H9 (cell line): ENCODE measurements around the gene PDE1C. TPM values are rescaled to one million over a fixed set of nuclear protein-coding genes. Genes with fewer than 3 reads are reported as not detected.

Source experiments
- DNase-seq: peaks from one replicate; pipeline ENCODE4 v3.0.0-alpha.2; 2017
- H2AFZ ChIP-seq: one replicate; pipeline ENCODE4 v1.6.1; 2013; ENCODE audit warnings: mild to moderate bottlenecking, low read length, control low read depth, moderate library complexity
- H2AK5ac ChIP-seq: 2 replicates; pipeline ENCODE4 v1.6.1; 2013; ENCODE audit warnings: low read length, control low read depth, mixed read lengths; ENCODE audit not compliant: insufficient read length
- H2BK120ac ChIP-seq: one replicate; pipeline ENCODE4 v1.6.1; 2013; ENCODE audit warnings: low read depth, mild to moderate bottlenecking, low read length, control low read depth, inconsistent platforms; ENCODE audit not compliant: poor library complexity, severe bottlenecking
- H2BK12ac ChIP-seq: 2 replicates; pipeline ENCODE4 v1.6.1; 2013; ENCODE audit warnings: low read length, control low read depth, mixed read lengths, low read depth; ENCODE audit not compliant: insufficient read length
- H2BK15ac ChIP-seq: 2 replicates; pipeline ENCODE4 v1.6.1; 2013; ENCODE audit warnings: low read depth, low read length, control low read depth
- H2BK20ac ChIP-seq: one replicate; pipeline ENCODE4 v1.6.1; 2013; ENCODE audit warnings: low read depth, mild to moderate bottlenecking, low read length, control low read depth, inconsistent platforms; ENCODE audit not compliant: poor library complexity, severe bottlenecking
- H2BK5ac ChIP-seq: 2 replicates; pipeline ENCODE4 v1.6.1; 2013; ENCODE audit warnings: low read length, control low read depth, mixed read lengths; ENCODE audit not compliant: insufficient read length
- H3K14ac ChIP-seq: 2 replicates; pipeline ENCODE4 v1.6.1; 2013; ENCODE audit warnings: low read length, control low read depth; ENCODE audit not compliant: insufficient read depth
- H3K18ac ChIP-seq: 2 replicates; pipeline ENCODE4 v1.6.1; 2013; ENCODE audit warnings: low read depth, mild to moderate bottlenecking, mixed read lengths, low read length, control low read depth; ENCODE audit not compliant: insufficient read length
- H3K23ac ChIP-seq: 2 replicates; pipeline ENCODE4 v1.6.1; 2013; ENCODE audit warnings: low read length, control low read depth, mixed read lengths, low read depth; ENCODE audit not compliant: insufficient read length
- H3K23me2 ChIP-seq: 2 replicates; pipeline ENCODE4 v1.6.1; 2013; ENCODE audit warnings: low read depth, mild to moderate bottlenecking, mixed read lengths, low read length, control low read depth; ENCODE audit not compliant: insufficient read length, poor library complexity, severe bottlenecking
- H3K27ac ChIP-seq: 2 replicates; pipeline ENCODE4 v1.5.1; 2013; ENCODE audit warnings: low read length, control low read depth, mixed read lengths, low read depth; ENCODE audit not compliant: insufficient read length
- H3K27me3 ChIP-seq: 2 replicates; pipeline ENCODE4 v1.6.1; 2013; ENCODE audit warnings: low read length, control low read depth, inconsistent platforms; ENCODE audit not compliant: insufficient read depth
- H3K4ac ChIP-seq: 2 replicates; pipeline ENCODE4 v1.6.1; 2013; ENCODE audit warnings: low read depth, mild to moderate bottlenecking, control low read depth, inconsistent platforms, low read length, moderate library complexity
- H3K4me1 ChIP-seq: 2 replicates; pipeline ENCODE4 v1.6.1; 2013; ENCODE audit warnings: low read length, control low read depth, inconsistent platforms; ENCODE audit not compliant: insufficient read depth
- H3K4me2 ChIP-seq: 2 replicates; pipeline ENCODE4 v1.6.1; 2013; ENCODE audit warnings: low read length, control low read depth, mixed read lengths; ENCODE audit not compliant: insufficient read length, insufficient read depth
- H3K56ac ChIP-seq: 2 replicates; pipeline ENCODE4 v1.6.1; 2013; ENCODE audit warnings: low read depth, mild to moderate bottlenecking, mixed read lengths, low read length, control low read depth; ENCODE audit not compliant: insufficient read length
- H3K79me1 ChIP-seq: 2 replicates; pipeline ENCODE4 v1.6.1; 2013; ENCODE audit warnings: low read depth, mild to moderate bottlenecking, moderate library complexity, low read length, control low read depth, inconsistent platforms; ENCODE audit not compliant: insufficient read depth, poor library complexity, severe bottlenecking
- H3K79me2 ChIP-seq: 2 replicates; pipeline ENCODE4 v1.6.1; 2013; ENCODE audit warnings: low read length, control low read depth, inconsistent platforms; ENCODE audit not compliant: insufficient read depth
- H3K9ac ChIP-seq: 2 replicates; pipeline ENCODE4 v1.6.1; 2013; ENCODE audit warnings: low read length, control low read depth, mixed read lengths; ENCODE audit not compliant: insufficient read length; ENCODE audit errors: extremely low read depth
- H3K9me3 ChIP-seq: one replicate; pipeline ENCODE4 v1.6.1; 2013; ENCODE audit warnings: low read depth, low read length, inconsistent platforms; ENCODE audit not compliant: control insufficient read depth
- H3T11ph ChIP-seq: one replicate; pipeline ENCODE4 v1.6.1; 2013; ENCODE audit warnings: mild to moderate bottlenecking, low read length, control low read depth, inconsistent platforms
- H4K20me1 ChIP-seq: one replicate; pipeline ENCODE4 v1.6.1; 2013; ENCODE audit not compliant: control insufficient read depth, insufficient read length, insufficient read depth
- H4K5ac ChIP-seq: 2 replicates; pipeline ENCODE4 v1.6.1; 2013; ENCODE audit warnings: low read depth, mild to moderate bottlenecking, mixed read lengths, low read length, control low read depth; ENCODE audit not compliant: insufficient read length
- H4K8ac ChIP-seq: replicated peaks from 2 replicates; pipeline ENCODE4 v1.6.1; 2013; ENCODE audit warnings: low read length, control low read depth, mixed read lengths, low read depth; ENCODE audit not compliant: insufficient read length
- H4K91ac ChIP-seq: 2 replicates; pipeline ENCODE4 v1.6.1; 2013; ENCODE audit warnings: low read depth, mild to moderate bottlenecking, moderate library complexity, mixed read lengths, low read length, control low read depth; ENCODE audit not compliant: insufficient read length
- H3K27ac Mint-ChIP-seq, 3 experiments: 2 replicates in 2 of 3; 3 replicates in 1 of 3; pipeline ENCODE4 v1.8.0; 2020 to 2021; ENCODE audit warnings: mixed read lengths in 3 of 3, mild to moderate bottlenecking in 1 of 3, moderate library complexity in 1 of 3
- H3K27me3 Mint-ChIP-seq: 2 replicates; pipeline ENCODE4 v1.8.0; 2021; ENCODE audit warnings: low read depth, mild to moderate bottlenecking, moderate library complexity, mixed read lengths
- H3K36me3 Mint-ChIP-seq, 3 experiments: 2 replicates in 2 of 3; 3 replicates in 1 of 3; pipeline ENCODE4 v1.8.0; 2020 to 2021; ENCODE audit warnings: low read depth in 3 of 3, mixed read lengths in 3 of 3; ENCODE audit not compliant: insufficient read depth in 1 of 3
- H3K4me1 Mint-ChIP-seq, 2 experiments: 2 replicates each; pipeline ENCODE4 v1.8.0; 2020; ENCODE audit warnings: mixed read lengths in 2 of 2
- H3K4me3 Mint-ChIP-seq, 2 experiments: 2 replicates in 1 of 2; 3 replicates in 1 of 2; pipeline ENCODE4 v1.8.0; 2020 to 2021; ENCODE audit warnings: mild to moderate bottlenecking in 2 of 2, mixed read lengths in 2 of 2, moderate library complexity in 1 of 2
- H3K9me3 Mint-ChIP-seq, 2 experiments: 2 replicates in 1 of 2; 3 replicates in 1 of 2; pipeline ENCODE4 v1.8.0; 2020; ENCODE audit warnings: mild to moderate bottlenecking in 2 of 2, mixed read lengths in 2 of 2, moderate library complexity in 1 of 2
- CTCF ChIP-seq: fragments of 200-600 bp; sonication (generic); conservative IDR thresholded peaks from 3 replicates; pipeline ENCODE4 v1.8.0; 2021; ENCODE audit warnings: antibody characterized with exemption, mild to moderate bottlenecking
- WGBS: extraction: QIAGEN DNeasy Blood & Tissue Kit; methylation state at CpG from one replicate; pipeline ENCODE4 v1.1.7; 2013; ENCODE audit warnings: missing lambda C conversion rate, low lambda C conversion rate, mixed read lengths; ENCODE audit not compliant: insufficient read length; ENCODE audit errors: extremely low coverage; 5-methylcytosine and 5-hydroxymethylcytosine counted together
- total RNA-seq: library from RNA; stranded (reverse); gene quantifications from 2 replicates; pipeline ENCODE4 v1.2.1, GENCODE V29; 2021

Gene PDE1C
- total RNA-seq, 1 experiment from 2014 or later: 0.17 TPM

- Histone ChIP-seq H3K27me3 (no peaks in the 10 kb centered on the region), H3K14ac (no peak overlapping the region), H3T11ph (no peak overlapping the region), H2BK5ac (no peak overlapping the region), H3K4me1 (no peaks in the 10 kb centered on the region), H3K18ac (no peak overlapping the region), H3K23ac (no peak overlapping the region), H2BK120ac (no peak overlapping the region), H3K79me2 (no peaks in the 10 kb centered on the region), H3K23me2 (no peaks in the 10 kb centered on the region), H2BK12ac (no peak overlapping the region), H3K9me3 (no peaks in the 10 kb centered on the region), H3K9ac (no peak overlapping the region), H3K79me1 (no peaks in the 10 kb centered on the region), H2AFZ (no peak overlapping the region), H4K5ac (no peak overlapping the region), H3K4ac (no peak overlapping the region), H4K8ac (no peak overlapping the region), H2BK20ac (no peak overlapping the region), H3K4me2 (no peak overlapping the region), H4K20me1 (no peaks in the 10 kb centered on the region), H3K56ac (no peak overlapping the region), H2BK15ac (no peak overlapping the region), H3K27ac (no peak overlapping the region), H2AK5ac (no peak overlapping the region), H4K91ac (no peak overlapping the region)
- no CpG with 5 or more reads among the region's 6 CpGs for WGBS
- no peak overlapping the region for H3K27ac Mint-ChIP-seq
- peaks cover 0 to 6% of the 10 kb centered on the region in 2 experiments; a peak in 1 of 5 replicates for H3K9me3 Mint-ChIP-seq
- H3K36me3 Mint-ChIP-seq: no peaks in the 10 kb centered on the region; a peak in 1 of 7 replicates
- no peak for DNase-seq
- no peaks in the 10 kb centered on the region for H3K4me1 Mint-ChIP-seq
- TF ChIP-seq CTCF: no peak
- peaks cover 35% of the 10 kb centered on the region for H3K27me3 Mint-ChIP-seq
- no peak overlapping the region for H3K4me3 Mint-ChIP-seq
Measured at GRCh38 chr7:31925753-31926454, 144.3 kb downstream of the PDE1C start.
